ENCODE data around the gene CTCF. TPM values are rescaled to one million over a fixed set of nuclear protein-coding genes. Genes with fewer than 3 reads are reported as not detected.
A peak's percentile ranks its signal among the peaks of the same experiment; 100 is the strongest.

The CTCF gene
- total and polyA plus RNA-seq, 3 experiments from 2014 or later, result 65.4 to 67.4 (median 66.4) TPM

GRCh38 chr16:67678354-67679023 lies 116.2 kb downstream of the CTCF start:
- Histone ChIP-seq H3K9me3 (ENCODE audit: low read length) (no peaks in the 10 kb centered on the region), H3K27me3 (ENCODE audit: insufficient read depth, low read length, poor library complexity, severe bottlenecking) (no peaks in the 10 kb centered on the region), H3K27ac (ENCODE audit: low read depth, low read length) (no peak overlapping the region), H3K36me3 (ENCODE audit: insufficient read depth, low read length) (peaks cover 9% of the 10 kb centered on the region), H3K4me1 (ENCODE audit: insufficient read depth, low read length) (no peaks in the 10 kb centered on the region), H3K4me3 (ENCODE audit: low read length) (no peak overlapping the region)
- CTCF ChIA-PET, result no interaction called here
- DNase-seq, result no peak
- Mint-ChIP-seq H3K27me3 (peaks cover 0 to 2% of the 10 kb centered on the region in 2 donors), H3K27ac (peak overlapping the region in 2 of 8 donors; percentile 27 to 54), H3K36me3 (peaks cover 0 to 21% (median 0%) of the 10 kb centered on the region in 3 donors), H3K4me1 (no peaks in the 10 kb centered on the region), H3K4me3 (no peak overlapping the region), H3K9me3 (no peaks in the 10 kb centered on the region)
- POLR2A ChIA-PET, result no interaction called here

DNA sequence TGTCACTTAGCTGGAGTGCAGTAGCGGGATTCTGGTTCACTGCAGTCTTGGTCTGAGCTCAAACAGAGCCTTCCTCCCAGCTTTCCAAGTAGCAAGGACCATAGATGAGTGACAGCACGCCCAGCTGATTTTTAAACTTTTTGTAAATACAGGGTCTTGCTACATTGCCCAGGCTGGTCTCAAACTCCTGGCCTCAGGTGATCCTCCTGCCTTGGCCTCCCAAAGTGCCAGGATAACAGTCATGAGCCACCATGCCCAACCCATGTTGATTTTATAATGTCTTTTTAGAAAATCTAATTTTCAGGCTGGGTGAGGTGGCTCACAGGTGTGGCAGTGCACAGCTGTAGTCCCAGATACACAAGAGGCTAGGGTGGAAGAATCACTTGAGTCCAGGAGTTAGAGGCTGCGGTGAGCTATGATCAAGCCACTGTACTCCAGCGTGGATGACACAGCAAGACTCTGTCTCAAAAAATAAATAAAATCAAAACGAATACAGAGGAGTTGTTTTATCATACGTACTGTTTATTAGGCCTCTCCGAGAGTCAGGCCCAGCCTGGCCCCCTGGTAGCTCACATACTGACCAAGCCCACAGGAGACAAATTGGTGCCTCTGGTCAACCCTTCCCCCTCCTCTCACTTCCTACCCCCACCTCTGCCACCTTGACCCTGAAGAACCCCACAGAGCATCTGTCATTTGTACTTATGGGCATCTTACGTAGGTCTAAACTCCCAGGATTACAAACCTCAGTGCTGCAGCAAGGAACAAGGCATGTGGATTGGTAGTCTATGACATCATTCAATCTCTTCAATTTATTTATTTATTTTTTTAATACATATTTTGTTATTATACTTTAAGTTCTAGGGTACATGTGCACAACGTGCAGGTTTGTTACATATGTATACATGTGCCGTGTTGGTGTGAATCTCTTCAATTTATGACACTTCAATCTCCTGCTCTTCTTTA lies 117.9 kb downstream of the CTCF start:
- H3K9me3 Mint-ChIP-seq, result no peaks in the 10 kb centered on the region
- peaks cover 0 to 32% (median 0%) of the 10 kb centered on the region in 3 donors for H3K36me3 Mint-ChIP-seq
- H3K4me3 Mint-ChIP-seq, result no peak overlapping the region
- H3K4me3 ChIP-seq (ENCODE audit: low read length), result no peak overlapping the region
- DNase-seq, result no peak
- peaks cover 10% of the 10 kb centered on the region for H3K36me3 ChIP-seq (ENCODE audit: insufficient read depth, low read length)
- peaks cover 2% of the 10 kb centered on the region for H3K4me1 ChIP-seq (ENCODE audit: insufficient read depth, low read length)
- CTCF ChIA-PET, result interaction anchor here (0.6 kb wide), 1 partner anchor 63 kb away, joined by 4 read pairs; no protein-coding TSS in a partner anchor
- no peaks in the 10 kb centered on the region for H3K27me3 ChIP-seq (ENCODE audit: insufficient read depth, low read length, poor library complexity, severe bottlenecking)
- H3K4me1 Mint-ChIP-seq, result no peaks in the 10 kb centered on the region
- H3K9me3 ChIP-seq (ENCODE audit: low read length), result no peaks in the 10 kb centered on the region
- POLR2A ChIA-PET, result interaction anchor here (0.6 to 1.4 kb wide), 2 partner anchors 13 to 156 kb away, joined by 3 read pairs; partner anchors contain the start of gene C16orf86
- no peak overlapping the region for H3K27ac ChIP-seq (ENCODE audit: low read depth, low read length)
- H3K27ac Mint-ChIP-seq, result peak overlapping the region in 2 of 8 donors; percentile 19 to 61
- peaks cover 0 to 2% of the 10 kb centered on the region in 2 donors for H3K27me3 Mint-ChIP-seq

- peak overlapping the region in 3 of 8 donors; percentile 17 to 61 (median 43) for H3K27ac Mint-ChIP-seq
- H3K36me3 Mint-ChIP-seq, result peaks cover 0 to 43% (median 4%) of the 10 kb centered on the region in 3 donors
- H3K27ac ChIP-seq (ENCODE audit: low read depth, low read length), result no peak overlapping the region
- H3K36me3 ChIP-seq (ENCODE audit: insufficient read depth, low read length), result peaks cover 10% of the 10 kb centered on the region
- no peaks in the 10 kb centered on the region for H3K9me3 ChIP-seq (ENCODE audit: low read length)
- no peak for DNase-seq
- H3K27me3 ChIP-seq (ENCODE audit: insufficient read depth, low read length, poor library complexity, severe bottlenecking), result no peaks in the 10 kb centered on the region
- peaks cover 7% of the 10 kb centered on the region for H3K4me1 ChIP-seq (ENCODE audit: insufficient read depth, low read length)
- no peaks in the 10 kb centered on the region for H3K9me3 Mint-ChIP-seq
- CTCF ChIA-PET, result interaction anchor here (2.6 kb wide), 1 partner anchor 11 kb away, joined by 6 read pairs; no protein-coding TSS in a partner anchor
- H3K4me1 Mint-ChIP-seq, result peaks cover 0 to 9% (median 2%) of the 10 kb centered on the region in 3 donors
- H3K27me3 Mint-ChIP-seq, result no peaks in the 10 kb centered on the region
- POLR2A ChIA-PET, result no interaction called here
- no peak overlapping the region for H3K4me3 Mint-ChIP-seq
- H3K4me3 ChIP-seq (ENCODE audit: low read length), result no peak overlapping the region
Observed at GRCh38 chr16:67683767-67684166, 121.4 kb downstream of the CTCF start.

DNA sequence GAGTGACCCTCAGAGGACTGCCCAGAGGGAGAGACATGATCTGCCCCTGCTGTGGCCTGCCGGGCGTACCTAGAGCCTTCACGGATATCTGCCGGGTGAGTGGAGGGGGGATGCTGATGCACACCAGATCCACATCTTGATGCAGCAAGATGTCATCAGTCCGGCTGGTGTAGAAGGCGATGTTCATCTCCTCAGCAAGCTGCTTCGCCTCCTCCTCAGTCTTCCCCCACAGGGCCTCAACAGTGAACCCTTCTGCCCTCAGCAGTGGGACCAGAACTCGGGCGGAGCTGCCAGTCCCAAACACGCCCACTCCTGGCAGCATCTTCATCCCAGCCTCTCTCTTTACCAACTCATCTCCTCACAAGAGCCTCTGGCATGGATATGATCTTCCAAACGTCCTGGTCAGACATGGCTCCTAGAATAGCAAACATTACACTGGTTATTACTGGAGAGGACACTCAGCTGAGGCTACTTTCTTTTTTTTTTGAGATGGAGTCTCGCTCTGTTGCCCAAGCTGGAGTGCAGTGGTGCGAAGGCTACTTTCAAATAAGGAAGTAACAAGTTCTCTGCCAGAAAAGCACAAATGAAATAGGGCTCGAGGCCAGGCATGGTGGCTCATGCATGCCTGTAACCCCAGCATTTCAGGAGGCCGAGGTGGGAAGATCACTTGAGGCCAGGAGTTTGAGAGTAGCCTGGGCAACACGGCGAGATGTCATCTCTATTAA lies 123.2 kb downstream of the CTCF start:
- CTCF ChIA-PET, result interaction anchor here (1.5 kb wide), 1 partner anchor 164 kb away, joined by 4 read pairs; no protein-coding TSS in a partner anchor
- Mint-ChIP-seq H3K27ac (peak overlapping the region in 4 of 8 donors; percentile 23 to 79 (median 50)), H3K36me3 (peaks cover 0 to 42% (median 6%) of the 10 kb centered on the region in 3 donors), H3K9me3 (no peaks in the 10 kb centered on the region), H3K27me3 (no peaks in the 10 kb centered on the region), H3K4me1 (peaks cover 0 to 9% (median 2%) of the 10 kb centered on the region in 3 donors), H3K4me3 (peak overlapping the region in 1 of 7 donors; percentile 24)
- Histone ChIP-seq H3K4me1 (ENCODE audit: insufficient read depth, low read length) (peaks cover 7% of the 10 kb centered on the region), H3K4me3 (ENCODE audit: low read length) (no peak overlapping the region), H3K9me3 (ENCODE audit: low read length) (no peaks in the 10 kb centered on the region), H3K27me3 (ENCODE audit: insufficient read depth, low read length, poor library complexity, severe bottlenecking) (no peaks in the 10 kb centered on the region), H3K36me3 (ENCODE audit: insufficient read depth, low read length) (peaks cover 10% of the 10 kb centered on the region), H3K27ac (ENCODE audit: low read depth, low read length) (no peak overlapping the region)
- no peak for DNase-seq
- POLR2A ChIA-PET, result no interaction called here

Other genes with a start within 250 kb of the CTCF start
- 1 to 10 TPM in 1 of 2 experiments, under 1 TPM in 1; 0.71 to 1.4 TPM for gene KCTD19, start 235.8 kb upstream of the CTCF start, total RNA-seq
- not detected for gene KCTD19, start 235.8 kb upstream of the CTCF start, polyA plus RNA-seq
- gene LRRC36, start 235.7 kb upstream of the CTCF start, total RNA-seq, result under 1 TPM; 0.28 to 0.31 TPM
- gene LRRC36, start 235.7 kb upstream of the CTCF start, polyA plus RNA-seq, result not detected
- not detected for gene TPPP3, start 169.0 kb upstream of the CTCF start, total RNA-seq
- gene TPPP3, start 169.0 kb upstream of the CTCF start, polyA plus RNA-seq, result not detected
- 1 to 10 TPM; 1.3 TPM for gene ZDHHC1, start 146.0 kb upstream of the CTCF start, total RNA-seq
- gene ZDHHC1, start 146.0 kb upstream of the CTCF start, polyA plus RNA-seq, result 0.60 TPM
- gene HSD11B2, start 131.4 kb upstream of the CTCF start, total RNA-seq, result 1 to 10 TPM; 1.1 to 1.5 TPM
- gene HSD11B2, start 131.4 kb upstream of the CTCF start, polyA plus RNA-seq, result not detected
- 10 to 100 TPM; 49.3 to 57.6 TPM for gene ATP6V0D1, start 81.4 kb upstream of the CTCF start, total RNA-seq
- gene ATP6V0D1, start 81.4 kb upstream of the CTCF start, polyA plus RNA-seq, result 107 TPM
- gene AGRP, start 79.0 kb upstream of the CTCF start, total RNA-seq, result not detected
- not detected for gene AGRP, start 79.0 kb upstream of the CTCF start, polyA plus RNA-seq
- gene RIPOR1, start 33.7 kb upstream of the CTCF start, total RNA-seq, result 10 to 100 TPM; 23.2 to 27.4 TPM
- 6.1 TPM for gene RIPOR1, start 33.7 kb upstream of the CTCF start, polyA plus RNA-seq
- gene CARMIL2, start 82.6 kb downstream of the CTCF start, total RNA-seq, result 100 to 1,000 TPM; 124 to 139 TPM
- 24.5 TPM for gene CARMIL2, start 82.6 kb downstream of the CTCF start, polyA plus RNA-seq
- gene ACD, start 97.7 kb downstream of the CTCF start, total RNA-seq, result 10 to 100 TPM; 79.1 to 81.7 TPM
- gene ACD, start 97.7 kb downstream of the CTCF start, polyA plus RNA-seq, result 55.6 TPM
- gene PARD6A, start 98.4 kb downstream of the CTCF start, total RNA-seq, result 10 to 100 TPM; 16.7 to 18.3 TPM
- gene PARD6A, start 98.4 kb downstream of the CTCF start, polyA plus RNA-seq, result 14.7 TPM
- gene ENKD1, start 104.2 kb downstream of the CTCF start, total RNA-seq, result 10 to 100 TPM; 15.1 to 15.6 TPM
- gene ENKD1, start 104.2 kb downstream of the CTCF start, polyA plus RNA-seq, result 1.7 TPM
- gene C16orf86, start 104.3 kb downstream of the CTCF start, total RNA-seq, result 1 to 10 TPM in 1 of 2 experiments, under 1 TPM in 1; 0.79 to 1.9 TPM
- gene C16orf86, start 104.3 kb downstream of the CTCF start, polyA plus RNA-seq, result 2.7 TPM
- gene GFOD2, start 156.8 kb downstream of the CTCF start, total RNA-seq, result 10 to 100 TPM; 21.3 to 23.7 TPM
- 11.2 TPM for gene GFOD2, start 156.8 kb downstream of the CTCF start, polyA plus RNA-seq
- gene RANBP10, start 244.0 kb downstream of the CTCF start, total RNA-seq, result 10 to 100 TPM; 18.9 to 20.0 TPM
- gene RANBP10, start 244.0 kb downstream of the CTCF start, polyA plus RNA-seq, result 11.1 TPM
- 1 to 10 TPM; 1.2 to 1.5 TPM for gene TSNAXIP1, start 244.4 kb downstream of the CTCF start, total RNA-seq
- 0.13 TPM for gene TSNAXIP1, start 244.4 kb downstream of the CTCF start, polyA plus RNA-seq

Data from CD8-positive, alpha-beta memory T cell (primary cell).